Upper lobe of left lung (tissue), 6 donors: Measurements from ENCODE around the gene CHRM4. TPM values are rescaled to one million over a fixed set of nuclear protein-coding genes. Genes with fewer than 3 reads are reported as not detected.

Experiments
- ATAC-seq, 2 donors: fragments of 200-7000 bp; cut with Tn5 transposase; one replicate each; pipeline ENCODE4 v1.9.1; 2022; ENCODE audit warnings: mild to moderate bottlenecking in 2 of 2, moderate library complexity in 2 of 2; ENCODE audit not compliant: low FRiP score in 2 of 2
- DNase-seq, 2 donors: peaks; one replicate each; pipeline ENCODE4 v3.0.0-alpha.2; 2019 to 2020
- H3K27ac ChIP-seq, 4 donors: fragments of 200-600 bp; sonication (generic); one replicate each; pipeline ENCODE4 v1.5.1; 2016 to 2019
- H3K27me3 ChIP-seq, 4 donors: fragments of 200-600 bp; sonication (generic); one replicate each; pipeline ENCODE4 v1.5.1; 2017 to 2019
- H3K36me3 ChIP-seq, 4 donors: fragments of 200-600 bp; sonication (generic); one replicate each; pipeline ENCODE4 v1.5.1; 2016 to 2019
- H3K4me1 ChIP-seq, 4 donors: fragments of 200-600 bp; sonication (generic); one replicate each; pipeline ENCODE4 v1.5.1; 2018 to 2019
- H3K4me3 ChIP-seq, 4 donors: fragments of 200-600 bp; sonication (generic); one replicate each; pipeline ENCODE4 v1.5.1; 2017 to 2019; ENCODE audit warnings: mild to moderate bottlenecking in 2 of 4, moderate library complexity in 1 of 4
- H3K9me3 ChIP-seq, 4 donors: fragments of 200-600 bp; sonication (generic); one replicate each; pipeline ENCODE4 v1.5.1; 2018 to 2019
- CTCF ChIP-seq, 6 experiments: fragments of 450-650 bp in 4 of 6; fragments of 200-600 bp in 2 of 6; sonication (generic) in 2 of 6; IDR thresholded peaks; one replicate each; pipeline ENCODE4 v1.5.1; 2016 to 2019; ENCODE audit warnings: antibody characterized with exemption in 6 of 6
- EP300 ChIP-seq, 4 donors: sonication (generic); formaldehyde crosslinking; IDR thresholded peaks; one replicate each; pipeline ENCODE4 v1.5.1; 2017; ENCODE audit warnings: antibody characterized with exemption in 4 of 4, control low read depth in 2 of 4
- POLR2A ChIP-seq, 4 donors: fragments of 450-650 bp; IDR thresholded peaks; one replicate each; pipeline ENCODE4 v1.5.1; 2016 to 2017; ENCODE audit warnings: antibody characterized with exemption in 4 of 4, mild to moderate bottlenecking in 2 of 4
- POLR2AphosphoS5 ChIP-seq, 2 donors: sonication (generic); formaldehyde crosslinking; IDR thresholded peaks; one replicate each; pipeline ENCODE4 v1.5.1; 2017; ENCODE audit warnings: antibody characterized with exemption in 2 of 2
- WGBS, 2 donors: methylation state at CpG; one replicate each; pipeline ENCODE4 v1.1.5; 2017 to 2018; 5-methylcytosine and 5-hydroxymethylcytosine counted together
- total RNA-seq, 6 donors: library from RNA; depleted of rRNA in 4 of 6; stranded (reverse); fragments of >200 nt in 4 of 6; gene quantifications; one replicate each; pipeline versions ENCODE4 v1.1.0 to v1.2.1, GENCODE V29; 2016 to 2021
- donor health status: DM: no; HTN: no; CAD: no; lungs with moderate emphysema.
- donor health status: DM: no; HTN: yes; CAD: no; lungs with severe emphysema.

The CHRM4 gene
- total RNA-seq, result 1 to 10 TPM in 1 of 6 donors, under 1 TPM in 3, not detected in 2; 0.34 to 1.4 (median 0.53) TPM

- Histone ChIP-seq H3K27ac (no peak within 1 kb of the TSS), H3K4me1 (peaks cover 29 to 46% (median 40%) of the 10 kb centered on the region in 4 donors), H3K9me3 (no peaks in the 10 kb centered on the region), H3K27me3 (peaks cover 0 to 52% (median 32%) of the 10 kb centered on the region in 4 donors), H3K36me3 (peaks cover 0 to 5% (median 4%) of the 10 kb centered on the region in 4 donors), H3K4me3 (peak within 1 kb of the TSS in 3 of 4 donors; percentile 41 to 51 (median 49))
- peak in 1 of 2 donors; percentile 89 for DNase-seq
- peak in 1 of 2 donors; percentile 1 for ATAC-seq
- WGBS, 2 donors, result 3% methylated on average over 49 of the region's 123 CpGs; no CpG with 5 or more reads in 1 of the 2 donors
- TF ChIP-seq POLR2A (IDR thresholded peaks at IDR 0.05) (no peak), CTCF (IDR thresholded peaks at IDR 0.05) (peak in 3 of 6 experiments; percentile 12 to 28 (median 14))
These were observed at the start of gene CHRM4 for GRCh38 chr11:46391578-46392420. TSS of gene CHRM4 (minus strand) at chr11:46391776. CDS start at chr11:46386557, 5,219 bp downstream.

- no peak for DNase-seq
- 43 to 69% methylated on average over 4 of the region's 4 CpGs for WGBS, 2 donors
- Histone ChIP-seq H3K9me3 (no peaks in the 10 kb centered on the region), H3K27me3 (no peaks in the 10 kb centered on the region), H3K4me3 (no peak overlapping the region), H3K4me1 (peaks cover 0 to 6% (median 3%) of the 10 kb centered on the region in 4 donors), H3K27ac (no peak overlapping the region), H3K36me3 (peaks cover 2 to 33% (median 19%) of the 10 kb centered on the region in 4 donors)
- ATAC-seq, result no peak
- TF ChIP-seq EP300 (IDR thresholded peaks at IDR 0.05), result no peak
- TF ChIP-seq POLR2A (IDR thresholded peaks at IDR 0.05), result no peak
- no peak for TF ChIP-seq CTCF (IDR thresholded peaks at IDR 0.05)
- no peak for TF ChIP-seq POLR2AphosphoS5 (IDR thresholded peaks at IDR 0.05)
These were observed 46.6 kb upstream of the CHRM4 start for GRCh38 chr11:46438211-46438610.

DNA sequence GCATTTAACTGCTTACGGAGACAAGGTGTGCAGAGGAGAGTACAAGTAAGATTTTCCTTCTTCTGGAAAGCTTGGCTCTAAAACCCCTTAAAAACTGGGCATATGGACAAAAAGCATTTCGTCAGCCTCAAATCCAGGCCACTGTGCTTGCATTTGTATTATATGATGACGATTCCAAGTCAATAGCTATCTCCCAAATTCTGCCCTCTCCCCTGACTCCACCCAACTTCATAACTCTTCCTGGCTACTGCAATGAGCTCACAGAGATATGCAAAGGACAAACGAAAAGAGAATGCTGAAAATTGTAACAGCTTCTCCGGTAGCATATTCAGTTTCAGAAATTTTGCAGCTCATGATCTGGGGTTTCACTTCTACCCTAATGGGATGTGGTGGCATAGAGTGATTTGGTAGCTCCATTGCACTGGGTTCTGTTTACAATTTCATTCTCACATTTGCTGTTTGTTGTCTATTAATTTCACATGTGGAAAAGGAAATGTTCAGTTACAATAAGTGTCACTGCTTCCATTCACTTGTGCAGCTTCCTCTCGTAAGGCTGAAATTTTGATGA is 45.6 kb upstream of the CHRM4 start:
- Histone ChIP-seq H3K27ac (no peak overlapping the region), H3K9me3 (no peaks in the 10 kb centered on the region), H3K36me3 (peaks cover 3 to 32% (median 27%) of the 10 kb centered on the region in 4 donors), H3K27me3 (no peaks in the 10 kb centered on the region), H3K4me1 (peaks cover 0 to 6% (median 3%) of the 10 kb centered on the region in 4 donors), H3K4me3 (no peak overlapping the region)
- DNase-seq, result no peak
- WGBS, 2 donors, result 77 to 81% methylated on average over 6 of the region's 6 CpGs
- no peak for TF ChIP-seq CTCF (IDR thresholded peaks at IDR 0.05)
- no peak for TF ChIP-seq POLR2A (IDR thresholded peaks at IDR 0.05)
- no peak for TF ChIP-seq EP300 (IDR thresholded peaks at IDR 0.05)
- TF ChIP-seq POLR2AphosphoS5 (IDR thresholded peaks at IDR 0.05), result no peak
- ATAC-seq, result no peak

DNA sequence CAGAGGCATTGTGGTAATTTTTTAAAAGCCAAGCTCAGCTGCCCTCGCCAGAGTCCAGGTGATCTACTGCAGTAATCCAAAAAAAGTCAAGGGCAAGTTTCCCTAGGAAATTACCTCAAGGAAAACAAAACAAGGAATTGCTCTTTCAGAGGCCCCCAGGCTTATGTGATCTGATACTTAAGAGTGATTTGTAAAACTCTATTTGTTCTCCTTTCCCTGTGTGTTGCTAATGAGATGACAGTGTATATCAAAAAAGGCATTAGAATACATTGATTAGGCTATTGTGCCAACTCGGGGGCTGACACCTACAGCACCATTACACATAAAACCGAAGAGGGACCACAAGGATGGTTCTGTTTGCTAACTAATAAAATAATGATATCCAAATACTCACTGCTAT is 44.5 kb upstream of the CHRM4 start:
- peaks cover 0 to 6% (median 3%) of the 10 kb centered on the region in 4 donors for H3K4me1 ChIP-seq
- no peaks in the 10 kb centered on the region for H3K9me3 ChIP-seq
- no peak for TF ChIP-seq CTCF (IDR thresholded peaks at IDR 0.05)
- ATAC-seq (no peak), DNase-seq (no peak)
- H3K27ac ChIP-seq, result no peak overlapping the region
- no peaks in the 10 kb centered on the region for H3K27me3 ChIP-seq
- peaks cover 3 to 30% (median 21%) of the 10 kb centered on the region in 4 donors for H3K36me3 ChIP-seq
- no peak overlapping the region for H3K4me3 ChIP-seq
- 82 to 92% methylated on average over 3 of the region's 3 CpGs for WGBS, 2 donors
